K562 treated with DMSO at 1 percent for 12 hours (cell line): ENCODE data around the gene LCA5L. TPM values are rescaled to one million over a fixed set of nuclear protein-coding genes. Genes with fewer than 3 reads are reported as not detected.

Source experiments
- total RNA-seq: library from RNA; unstranded; fragments of 300-600 nt; gene quantifications from 2 replicates; pipeline ENCODE4 v1.2.3, GENCODE V29; 2022; ENCODE audit not compliant: insufficient read depth

LCA5L gene
- total RNA-seq = 2.1 and 5.5 TPM in 2 replicates

GRCh38 chr21:39445321-39446269, at the start of gene LCA5L:
Gene LCA5L (minus strand): TSS chr21:39445778. CDS start chr21:39428493, 17,285 bp downstream.

GRCh38 chr21:39451332-39452206, 6.0 kb upstream of the LCA5L start, which contains the start of gene SH3BGR:
Gene SH3BGR (plus strand): TSS chr21:39451970. CDS start chr21:39452097, 127 bp downstream.

Other genes with a start within 250 kb of the LCA5L start
- gene BRWD1, start 132.1 kb downstream of the LCA5L start, total RNA-seq = 6.7 and 18.7 TPM in 2 replicates
- 305 and 444 TPM in 2 replicates for gene HMGN1, start 96.7 kb downstream of the LCA5L start, total RNA-seq
- 58.5 and 58.9 TPM in 2 replicates for gene SH3BGR, start 6.2 kb upstream of the LCA5L start, total RNA-seq
- gene B3GALT5, start 167.2 kb upstream of the LCA5L start, total RNA-seq = not detected in 2 replicates